GM13976 (cell line): ENCODE data around the gene HSPA12B.

ENCODE experiments used
- DNase-seq: peaks from one replicate; pipeline ENCODE4 v3.0.0; 2012; ENCODE audit warnings: low spot score
- CTCF ChIP-seq: IDR thresholded peaks from 2 replicates; pipeline ENCODE4 v1.5.1; 2012; ENCODE audit warnings: borderline replicate concordance, mild to moderate bottlenecking; ENCODE audit not compliant: insufficient read depth; ENCODE audit errors: extremely low read depth, missing control alignments, control extremely low read depth
- in situ Hi-C: fragments of 300-500 bp; cut with MboI; formaldehyde crosslinking; loops from one replicate; pipeline ENCODE4 v1.12.0; 2022; ENCODE audit warnings: low sequenced_read_pairs, mixed read lengths, inconsistent platforms; ENCODE audit not compliant: unreplicated experiment

The HSPA12B gene

DNA sequence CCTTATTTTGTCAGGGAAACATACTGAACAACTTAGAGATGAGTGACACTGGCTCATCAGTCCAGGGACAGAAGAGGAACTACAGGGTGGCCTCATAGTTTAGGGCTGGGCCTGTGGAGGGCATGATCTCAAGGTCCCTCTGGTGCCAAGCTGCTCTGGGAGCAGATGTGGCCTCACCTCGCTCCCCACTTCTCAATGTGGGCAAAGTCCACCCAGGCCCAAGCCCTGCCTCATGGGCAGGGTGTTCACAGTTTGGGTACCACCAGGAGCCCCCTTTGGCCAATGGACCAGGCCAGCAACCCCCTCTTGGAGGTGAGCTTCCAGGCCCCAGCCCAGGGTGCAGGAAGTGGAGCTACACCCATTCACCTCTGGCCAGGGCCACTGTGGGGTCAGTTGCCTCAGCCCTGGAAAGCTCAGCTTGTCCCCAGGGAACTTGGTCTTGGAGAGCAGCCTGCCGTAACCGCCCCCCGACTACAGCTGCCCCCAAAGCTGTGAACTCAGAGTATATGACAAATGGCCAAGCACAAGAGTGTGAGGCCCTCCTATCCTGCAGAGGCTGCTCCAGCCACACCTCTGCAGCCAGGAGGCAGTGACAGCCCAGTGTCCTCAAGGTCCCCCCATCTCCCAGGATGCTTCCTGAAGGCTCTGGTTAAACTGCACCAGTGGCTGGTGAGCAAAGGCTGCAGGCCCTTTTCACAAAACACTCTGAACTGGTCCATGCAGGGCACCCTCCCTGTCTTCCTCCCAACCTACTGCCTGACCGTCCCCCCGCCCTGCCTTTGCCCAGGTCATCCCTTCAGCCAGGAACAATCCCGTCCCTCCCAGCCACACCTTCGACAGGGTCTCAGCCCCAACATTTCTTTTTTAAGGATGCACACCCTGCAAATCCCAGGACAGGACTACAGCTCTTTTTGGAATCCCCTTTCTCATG is 31.5 kb downstream of the HSPA12B start:
- DNase-seq = no peak
- in situ Hi-C loops = no loop called here

GRCh38 chr20:3764659-3765058 is 32.2 kb downstream of the HSPA12B start:
- DNase-seq = no peak
- in situ Hi-C loops = no loop called here
- no peak for TF ChIP-seq CTCF

More for the DNA sequence above, 31.5 kb downstream of the HSPA12B start:
- no peak for TF ChIP-seq CTCF

GRCh38 chr20:3765171-3765882 is 32.8 kb downstream of the HSPA12B start:
- no peak for TF ChIP-seq CTCF
- in situ Hi-C loops = no loop called here
- DNase-seq = no peak

DNA sequence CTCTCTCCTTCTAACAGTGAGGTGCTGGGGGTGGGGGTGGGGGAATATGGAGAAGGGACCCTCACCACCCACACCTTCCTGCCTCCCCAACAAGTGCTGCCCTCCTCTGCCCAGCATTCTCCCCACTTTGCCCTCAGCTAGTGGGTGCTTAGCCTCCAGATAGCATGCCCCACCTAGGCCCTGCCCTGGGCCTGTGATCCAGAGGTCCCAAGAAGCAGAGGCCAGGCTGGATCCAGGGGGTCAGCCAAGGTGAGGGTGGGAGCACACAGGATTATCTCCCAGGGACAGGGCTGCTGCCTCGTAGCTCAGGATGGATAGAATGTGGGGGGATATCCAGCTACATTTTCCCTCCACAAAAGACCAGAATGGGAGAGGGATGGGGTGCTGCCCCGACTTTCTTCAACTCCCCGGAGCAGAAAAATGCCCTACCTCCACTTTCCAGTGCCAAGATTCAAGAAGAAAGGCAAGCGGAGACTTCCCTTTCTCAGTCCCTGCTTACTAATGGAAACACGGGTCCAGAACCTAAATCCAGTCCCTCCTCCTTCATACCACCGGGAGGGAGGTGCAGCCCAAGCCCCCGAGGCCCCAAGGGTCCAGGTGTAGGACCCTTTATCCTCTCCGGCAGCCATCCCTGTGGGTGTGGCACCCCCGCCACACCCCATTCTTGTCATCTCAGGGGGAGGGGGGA is 34.1 kb downstream of the HSPA12B start:
- in situ Hi-C loops = no loop called here
- no peak for TF ChIP-seq CTCF
- no peak for DNase-seq

GRCh38 chr20:3767110-3767426 is 34.6 kb downstream of the HSPA12B start:
- DNase-seq = no peak
- no peak for TF ChIP-seq CTCF
- in situ Hi-C loops = no loop called here
